ENCODE measurements around the gene MLLT11.

The MLLT11 gene

GRCh38 chr1:151062741-151063371 lies 2.7 kb downstream of the MLLT11 start:
- peak overlapping the region in 1 of 2 donors; percentile 37 for H3K27ac ChIP-seq
- H3K4me3 ChIP-seq: no peak overlapping the region
- no peak for DNase-seq (ENCODE audit: low spot score)

GRCh38 chr1:151065089-151065645 lies 5.0 kb downstream of the MLLT11 start:
- no peak for DNase-seq (ENCODE audit: low spot score)
- no peak overlapping the region for H3K4me3 ChIP-seq
- H3K27ac ChIP-seq: no peak overlapping the region
- no peak for TF ChIP-seq CTCF (IDR thresholded peaks at IDR 0.05)

More at GRCh38 chr1:151062741-151063371, 2.7 kb downstream of the MLLT11 start:
- TF ChIP-seq CTCF (IDR thresholded peaks at IDR 0.05): no peak

GRCh38 chr1:151067185-151067584 lies 7.0 kb downstream of the MLLT11 start:
- Histone ChIP-seq H3K4me3 (no peak overlapping the region), H3K27ac (no peak overlapping the region)
- no peak for TF ChIP-seq CTCF (IDR thresholded peaks at IDR 0.05)
- DNase-seq (ENCODE audit: low spot score): no peak

- Histone ChIP-seq H3K4me3 (no peak overlapping the region), H3K27ac (peak overlapping the region; percentile 94 to 99)
- TF ChIP-seq CTCF (IDR thresholded peaks at IDR 0.05): no peak
Measured at GRCh38 chr1:151069103-151069486, 8.9 kb downstream of the MLLT11 start.

GRCh38 chr1:151070474-151071276 lies 10.5 kb downstream of the MLLT11 start, which contains the start of gene GABPB2:
Gene GABPB2, plus strand, starts transcription at chr1:151070761. Its CDS starts 17,429 bp downstream, at chr1:151088190.
- Histone ChIP-seq H3K27ac (peak within 1 kb of the TSS; percentile 94 to 99), H3K4me3 (peak within 1 kb of the TSS; percentile 91)
- DNase-seq (ENCODE audit: low spot score): peak; percentile 96
- TF ChIP-seq CTCF (IDR thresholded peaks at IDR 0.05): peak; percentile 90

More at GRCh38 chr1:151069103-151069486, 8.9 kb downstream of the MLLT11 start:
- DNase-seq (ENCODE audit: low spot score): no peak

- no peak for DNase-seq (ENCODE audit: low spot score)
- Histone ChIP-seq H3K27ac (peak overlapping the region in 1 of 2 donors; percentile 99), H3K4me3 (peak overlapping the region; percentile 91)
- TF ChIP-seq CTCF (IDR thresholded peaks at IDR 0.05): no peak
Measured at GRCh38 chr1:151072224-151072623, 12.0 kb downstream of the MLLT11 start.

All from coronary artery (tissue), 2 donors.